IPS-18c (cell line): Measurements from ENCODE around the gene SLC30A4.
"Not testable (repeated sequence)": the region's sequence is repeated elsewhere in the genome, so short reads cannot be mapped to it uniquely, and the experiment has no call there.

Experiments used
- H3K4me3 ChIP-seq: 2 replicates; pipeline ENCODE4 v1.7.0; 2013; ENCODE audit warnings: low read depth, mild to moderate bottlenecking, low read length, moderate library complexity; ENCODE audit not compliant: insufficient read depth
- H3K9me3 ChIP-seq: one replicate; pipeline ENCODE4 v1.6.1; 2013; ENCODE audit warnings: mild to moderate bottlenecking, low read length, moderate library complexity; ENCODE audit not compliant: control insufficient read depth, insufficient read depth

Gene SLC30A4

GRCh38 chr15:45527086-45527485 lies 4.5 kb upstream of the SLC30A4 start:
- H3K4me3 ChIP-seq = no peak overlapping the region
- H3K9me3 ChIP-seq = no peaks in the 10 kb centered on the region

- H3K9me3 ChIP-seq = no peaks in the 10 kb centered on the region
- peak overlapping the region; percentile 60 for H3K4me3 ChIP-seq
These were observed 558 bp upstream of the SLC30A4 start for GRCh38 chr15:45523166-45523460.

GRCh38 chr15:45521596-45522327 lies 793 bp downstream of the SLC30A4 start:
- no peaks in the 10 kb centered on the region for H3K9me3 ChIP-seq
- H3K4me3 ChIP-seq = peak overlapping the region; percentile 60

- H3K4me3 ChIP-seq = no peak overlapping the region
These were observed 11.7 kb downstream of the SLC30A4 start for GRCh38 chr15:45510758-45511280.

GRCh38 chr15:45507143-45507542 lies 15.4 kb downstream of the SLC30A4 start:
- not testable (repeated sequence) for H3K9me3 ChIP-seq, H3K4me3 ChIP-seq

More at GRCh38 chr15:45510758-45511280, 11.7 kb downstream of the SLC30A4 start:
- no peaks in the 10 kb centered on the region for H3K9me3 ChIP-seq

- Histone ChIP-seq H3K9me3 (no peaks in the 10 kb centered on the region), H3K4me3 (no peak overlapping the region)
These were observed 23.1 kb downstream of the SLC30A4 start for GRCh38 chr15:45499426-45499825.

- H3K4me3 ChIP-seq = no peak overlapping the region
- no peaks in the 10 kb centered on the region for H3K9me3 ChIP-seq
These were observed 23.9 kb downstream of the SLC30A4 start for GRCh38 chr15:45498701-45499100.

GRCh38 chr15:45497261-45497660 lies 25.3 kb downstream of the SLC30A4 start:
- H3K4me3 ChIP-seq = no peak overlapping the region
- no peaks in the 10 kb centered on the region for H3K9me3 ChIP-seq

- H3K9me3 ChIP-seq = no peaks in the 10 kb centered on the region
- H3K4me3 ChIP-seq = no peak overlapping the region
These were observed 25.9 kb downstream of the SLC30A4 start for GRCh38 chr15:45496658-45497057.

GRCh38 chr15:45495588-45495987 lies 27.0 kb downstream of the SLC30A4 start:
- Histone ChIP-seq H3K4me3 (no peak overlapping the region), H3K9me3 (no peaks in the 10 kb centered on the region)

- Histone ChIP-seq H3K4me3 (no peak overlapping the region), H3K9me3 (no peaks in the 10 kb centered on the region)
These were observed 32.8 kb downstream of the SLC30A4 start for GRCh38 chr15:45489690-45490238.

- no peaks in the 10 kb centered on the region for H3K9me3 ChIP-seq
- no peak overlapping the region for H3K4me3 ChIP-seq
These were observed 36.2 kb downstream of the SLC30A4 start for GRCh38 chr15:45486317-45486716.

GRCh38 chr15:45481135-45481534 lies 41.4 kb downstream of the SLC30A4 start:
- no peak overlapping the region for H3K4me3 ChIP-seq
- H3K9me3 ChIP-seq = no peaks in the 10 kb centered on the region

GRCh38 chr15:45476410-45476809 lies 46.1 kb downstream of the SLC30A4 start:
- no peak overlapping the region for H3K4me3 ChIP-seq
- H3K9me3 ChIP-seq = no peaks in the 10 kb centered on the region

GRCh38 chr15:45474799-45475198 lies 47.8 kb downstream of the SLC30A4 start:
- Histone ChIP-seq H3K9me3 (no peaks in the 10 kb centered on the region), H3K4me3 (no peak overlapping the region)

- no peak overlapping the region for H3K4me3 ChIP-seq
- peaks cover 1% of the 10 kb centered on the region for H3K9me3 ChIP-seq
These were observed 49.5 kb downstream of the SLC30A4 start for GRCh38 chr15:45473068-45473467.

- Histone ChIP-seq H3K9me3 (peaks cover 2% of the 10 kb centered on the region), H3K4me3 (no peak overlapping the region)
These were observed 51.4 kb downstream of the SLC30A4 start for GRCh38 chr15:45471151-45471550.

GRCh38 chr15:45469441-45469840 lies 53.1 kb downstream of the SLC30A4 start:
- peaks cover 2% of the 10 kb centered on the region for H3K9me3 ChIP-seq
- no peak overlapping the region for H3K4me3 ChIP-seq

GRCh38 chr15:45469027-45469426 lies 53.5 kb downstream of the SLC30A4 start:
- peaks cover 2% of the 10 kb centered on the region for H3K9me3 ChIP-seq
- H3K4me3 ChIP-seq = no peak overlapping the region
